Measurements from ENCODE around the gene CALML6.

DNA sequence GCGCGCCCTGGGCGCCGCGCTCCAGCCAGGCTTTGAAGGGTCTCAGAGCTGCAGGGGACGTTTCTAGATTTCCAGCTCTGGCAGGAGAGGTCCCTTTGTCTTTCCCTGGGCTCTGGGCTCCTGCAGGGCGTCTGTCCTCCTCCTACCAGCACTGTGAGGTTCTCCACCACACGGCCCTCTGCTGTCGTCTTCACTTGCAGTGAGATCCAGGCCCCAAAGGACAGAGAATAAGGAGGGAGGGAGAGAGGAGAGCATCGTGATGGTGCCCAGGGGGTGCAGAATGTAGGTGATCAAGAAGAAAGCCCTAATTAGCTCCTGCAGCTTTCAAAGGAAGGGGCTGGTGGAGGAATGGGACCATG, 20.0 kb upstream of the CALML6 start:
- TF ChIP-seq CTCF (conservative IDR thresholded peaks at IDR 0.05; ENCODE audit: low read length) (no peak), EZH2phosphoT487 (IDR thresholded peaks at IDR 0.05; ENCODE audit: borderline replicate concordance, low read depth, low read length) (no peak)

All from OCI-LY7 (cell line).